Neural cell (in vitro differentiated cells): ENCODE measurements around the gene DAND5. TPM values are rescaled to one million over a fixed set of nuclear protein-coding genes. Genes with fewer than 3 reads are reported as not detected.

Experiments used
- H2AFZ ChIP-seq: fragments of 200-600, 300-800 bp; sonication (generic), shearing (Covaris generic); 2 replicates; pipeline ENCODE4 v1.6.0; 2014; ENCODE audit warnings: low read depth, mild to moderate bottlenecking, antibody characterized with exemption, low read length, moderate library complexity
- H3F3A ChIP-seq: fragments of 200-600 bp; shearing (Covaris generic); 2 replicates; pipeline ENCODE4 v1.6.1; 2016; ENCODE audit warnings: mild to moderate bottlenecking, moderate library complexity, mixed read lengths, antibody characterized with exemption, low read length; ENCODE audit not compliant: insufficient read depth, poor library complexity, severe bottlenecking
- H3K27ac ChIP-seq: fragments of 200-600, 300-800 bp; sonication (generic), shearing (Covaris generic); 2 replicates; pipeline ENCODE4 v1.5.1; 2014; ENCODE audit warnings: mild to moderate bottlenecking, low read length, moderate library complexity
- H3K27me3 ChIP-seq: fragments of 300-800, 200-600 bp; sonication (generic), shearing (Covaris generic); 2 replicates; pipeline ENCODE4 v1.6.0; 2014; ENCODE audit warnings: mild to moderate bottlenecking, low read depth, low read length, moderate library complexity; ENCODE audit not compliant: insufficient read depth
- H3K36me3 ChIP-seq: fragments of 300-800, 200-600 bp; sonication (generic), shearing (Covaris generic); 2 replicates; pipeline ENCODE4 v1.5.1; 2014; ENCODE audit warnings: mild to moderate bottlenecking, antibody characterized with exemption, low read length, moderate library complexity; ENCODE audit not compliant: insufficient read depth
- H3K4me2 ChIP-seq: fragments of 300-800, 200-600 bp; sonication (generic), shearing (Covaris generic); 2 replicates; pipeline ENCODE4 v1.6.0; 2014; ENCODE audit warnings: mild to moderate bottlenecking, low read length
- H3K4me3 ChIP-seq: fragments of 300-800, 200-600 bp; sonication (generic), shearing (Covaris generic); 2 replicates; pipeline ENCODE4 v1.5.1; 2014; ENCODE audit warnings: mild to moderate bottlenecking, low read length, moderate library complexity
- H3K79me2 ChIP-seq: fragments of 200-600 bp; shearing (Covaris generic); replicated peaks from 2 replicates; pipeline ENCODE4 v1.6.0; 2014; ENCODE audit warnings: mild to moderate bottlenecking, low read length, moderate library complexity; ENCODE audit not compliant: insufficient read depth
- H3K9ac ChIP-seq: fragments of 300-800, 200-600 bp; sonication (generic), shearing (Covaris generic); 2 replicates; pipeline ENCODE4 v1.6.1; 2016; ENCODE audit warnings: mild to moderate bottlenecking, low read length, mixed read lengths
- H3K9me2 ChIP-seq: fragments of 200-600 bp; shearing (Covaris generic); 2 replicates; pipeline ENCODE4 v1.6.1; 2016; ENCODE audit warnings: mild to moderate bottlenecking, low read length, mixed read lengths; ENCODE audit not compliant: insufficient read depth
- H3K9me3 ChIP-seq: fragments of 200-600, 300-800 bp; sonication (generic), shearing (Covaris generic); 2 replicates; pipeline ENCODE4 v1.6.1; 2016; ENCODE audit warnings: mild to moderate bottlenecking, mixed run types, low read length, moderate library complexity, mixed read lengths
- H4K20me1 ChIP-seq: fragments of 200-600 bp; shearing (Covaris generic); 2 replicates; pipeline ENCODE4 v1.6.1; 2016; ENCODE audit warnings: mild to moderate bottlenecking, mixed run types; ENCODE audit not compliant: insufficient read depth
- CTCF ChIP-seq: fragments of 450-650 bp; IDR thresholded peaks from 2 replicates; pipeline ENCODE4 v1.5.1; 2014; ENCODE audit warnings: antibody characterized with exemption, mild to moderate bottlenecking, moderate library complexity; ENCODE audit not compliant: poor library complexity, severe bottlenecking
- EP300 ChIP-seq: fragments of 450-650 bp; conservative IDR thresholded peaks from 2 replicates; pipeline ENCODE4 v1.6.1; 2014; ENCODE audit warnings: antibody characterized with exemption, mild to moderate bottlenecking, moderate library complexity; ENCODE audit not compliant: poor library complexity, severe bottlenecking
- EZH2 ChIP-seq: fragments of 200-600, 300-800 bp; shearing (Covaris generic), sonication (generic); IDR thresholded peaks from 2 replicates; pipeline ENCODE4 v1.6.1; 2014; ENCODE audit warnings: antibody characterized with exemption, low read length, borderline replicate concordance, mild to moderate bottlenecking; ENCODE audit not compliant: insufficient read depth, poor library complexity, severe bottlenecking
- POLR2AphosphoS5 ChIP-seq: IDR thresholded peaks from 2 replicates; pipeline ENCODE4 v1.6.1; 2012
- RAD21 ChIP-seq: fragments of 450-650 bp; conservative IDR thresholded peaks from 2 replicates; pipeline ENCODE4 v1.6.1; 2014; ENCODE audit warnings: antibody characterized with exemption, mild to moderate bottlenecking, moderate library complexity
- SMC3 ChIP-seq: fragments of 450-650 bp; conservative IDR thresholded peaks from 2 replicates; pipeline ENCODE4 v1.6.1; 2014; ENCODE audit warnings: antibody characterized with exemption, mild to moderate bottlenecking, moderate library complexity; ENCODE audit not compliant: poor library complexity
- TAF1 ChIP-seq: IDR thresholded peaks from 2 replicates; pipeline ENCODE4 v1.6.1; 2012; ENCODE audit warnings: low read depth
- polyA plus RNA-seq: library from polyadenylated mRNA; depleted of rRNA; stranded (reverse); fragments of >200 nt; gene quantifications from 2 replicates; pipeline ENCODE4 v1.2.3, GENCODE V29; 2014
- TF ChIP-seq, protein P1 (sequence below): IDR thresholded peaks from 2 replicates; pipeline ENCODE4 v1.6.1; 2012; ENCODE audit warnings: borderline replicate concordance

Gene DAND5
- polyA plus RNA-seq, 1 donor from 2014 or later, result not detected

DNA sequence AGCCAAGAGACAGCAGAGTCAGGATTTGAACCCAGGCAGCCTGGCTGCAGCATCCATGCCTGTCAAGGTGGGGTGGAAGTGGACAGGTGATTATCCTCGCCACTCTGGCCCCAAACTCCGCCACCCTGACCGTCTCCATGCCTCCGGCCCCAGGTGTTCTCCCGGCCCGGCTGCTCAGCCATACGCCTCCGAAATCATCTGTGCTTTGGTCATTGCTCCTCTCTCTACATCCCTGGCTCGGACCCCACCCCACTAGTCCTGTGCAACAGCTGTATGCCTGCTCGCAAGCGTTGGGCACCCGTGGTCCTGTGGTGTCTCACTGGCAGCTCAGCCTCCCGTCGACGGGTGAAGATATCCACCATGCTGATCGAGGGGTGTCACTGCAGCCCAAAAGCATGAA lies 3.9 kb downstream of the DAND5 start:
- Histone ChIP-seq H4K20me1 (no peaks in the 10 kb centered on the region), H3K36me3 (no peaks in the 10 kb centered on the region), H3F3A (no peaks in the 10 kb centered on the region), H3K79me2 (no peaks in the 10 kb centered on the region), H3K9ac (no peak overlapping the region), H3K27ac (no peak overlapping the region), H3K9me3 (no peaks in the 10 kb centered on the region), H3K4me2 (no peak overlapping the region), H2AFZ (no peak overlapping the region), H3K4me3 (no peak overlapping the region), H3K27me3 (no peaks in the 10 kb centered on the region), H3K9me2 (no peaks in the 10 kb centered on the region)
- TF ChIP-seq POLR2AphosphoS5 (no peak), TAF1 (no peak), EZH2 (no peak), CTCF (no peak), EP300 (no peak), SMC3 (no peak), RAD21 (no peak)
- TF ChIP-seq, protein P1, sequence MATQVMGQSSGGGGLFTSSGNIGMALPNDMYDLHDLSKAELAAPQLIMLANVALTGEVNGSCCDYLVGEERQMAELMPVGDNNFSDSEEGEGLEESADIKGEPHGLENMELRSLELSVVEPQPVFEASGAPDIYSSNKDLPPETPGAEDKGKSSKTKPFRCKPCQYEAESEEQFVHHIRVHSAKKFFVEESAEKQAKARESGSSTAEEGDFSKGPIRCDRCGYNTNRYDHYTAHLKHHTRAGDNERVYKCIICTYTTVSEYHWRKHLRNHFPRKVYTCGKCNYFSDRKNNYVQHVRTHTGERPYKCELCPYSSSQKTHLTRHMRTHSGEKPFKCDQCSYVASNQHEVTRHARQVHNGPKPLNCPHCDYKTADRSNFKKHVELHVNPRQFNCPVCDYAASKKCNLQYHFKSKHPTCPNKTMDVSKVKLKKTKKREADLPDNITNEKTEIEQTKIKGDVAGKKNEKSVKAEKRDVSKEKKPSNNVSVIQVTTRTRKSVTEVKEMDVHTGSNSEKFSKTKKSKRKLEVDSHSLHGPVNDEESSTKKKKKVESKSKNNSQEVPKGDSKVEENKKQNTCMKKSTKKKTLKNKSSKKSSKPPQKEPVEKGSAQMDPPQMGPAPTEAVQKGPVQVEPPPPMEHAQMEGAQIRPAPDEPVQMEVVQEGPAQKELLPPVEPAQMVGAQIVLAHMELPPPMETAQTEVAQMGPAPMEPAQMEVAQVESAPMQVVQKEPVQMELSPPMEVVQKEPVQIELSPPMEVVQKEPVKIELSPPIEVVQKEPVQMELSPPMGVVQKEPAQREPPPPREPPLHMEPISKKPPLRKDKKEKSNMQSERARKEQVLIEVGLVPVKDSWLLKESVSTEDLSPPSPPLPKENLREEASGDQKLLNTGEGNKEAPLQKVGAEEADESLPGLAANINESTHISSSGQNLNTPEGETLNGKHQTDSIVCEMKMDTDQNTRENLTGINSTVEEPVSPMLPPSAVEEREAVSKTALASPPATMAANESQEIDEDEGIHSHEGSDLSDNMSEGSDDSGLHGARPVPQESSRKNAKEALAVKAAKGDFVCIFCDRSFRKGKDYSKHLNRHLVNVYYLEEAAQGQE, result no peak

DNA sequence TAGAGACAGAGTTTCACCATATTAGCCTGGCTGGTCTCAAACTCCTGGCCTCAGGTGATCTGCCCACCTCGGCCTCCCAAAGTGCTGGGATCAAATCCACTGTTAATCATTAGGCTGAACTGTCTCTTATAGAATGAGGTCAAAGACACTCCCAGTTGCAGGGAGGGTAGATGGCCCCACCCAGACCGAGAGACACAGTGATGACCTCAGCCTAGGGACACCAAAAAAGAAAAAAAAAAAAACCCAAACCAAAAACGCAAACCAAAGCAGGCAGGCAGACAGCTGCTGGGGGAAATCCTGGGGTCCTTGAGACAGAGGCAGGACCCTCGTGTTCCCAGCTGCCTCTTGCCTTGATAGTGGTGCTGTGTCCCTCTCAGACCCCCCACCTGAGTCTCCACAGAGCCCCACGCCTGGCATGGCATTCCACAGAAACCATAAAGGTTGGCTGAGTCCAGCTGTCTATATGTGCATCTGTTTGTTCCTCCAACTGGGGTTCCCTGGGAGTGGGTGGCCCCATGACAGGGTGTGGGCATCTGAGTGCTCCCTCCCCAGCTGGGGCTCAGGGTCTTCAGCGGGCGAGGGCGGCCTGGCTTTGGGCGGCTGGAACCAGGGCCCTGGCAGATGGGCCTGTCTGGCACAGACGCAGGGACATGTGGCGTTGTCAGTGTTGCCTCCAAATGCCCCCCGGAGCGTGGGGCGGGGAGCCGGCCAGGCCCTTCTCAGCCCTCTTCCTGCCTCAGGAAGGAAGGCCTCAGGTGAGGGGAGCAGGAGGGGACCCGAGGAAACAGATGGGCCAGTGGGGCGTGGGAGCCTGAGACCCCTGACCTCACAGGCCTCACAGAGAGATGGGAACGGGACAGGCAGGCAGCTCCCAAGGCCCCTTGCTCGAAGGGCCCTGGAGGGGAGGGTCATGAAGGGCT lies 5.2 kb downstream of the DAND5 start:
- H3K9me2 ChIP-seq, result no peaks in the 10 kb centered on the region
- H3F3A ChIP-seq, result no peaks in the 10 kb centered on the region
- H3K4me2 ChIP-seq, result no peak overlapping the region
- no peak for TF ChIP-seq RAD21
- H3K36me3 ChIP-seq, result no peaks in the 10 kb centered on the region
- H4K20me1 ChIP-seq, result no peaks in the 10 kb centered on the region
- H3K79me2 ChIP-seq, result no peaks in the 10 kb centered on the region
- no peak overlapping the region for H3K27ac ChIP-seq
- no peaks in the 10 kb centered on the region for H3K9me3 ChIP-seq
- H2AFZ ChIP-seq, result no peak overlapping the region
- H3K4me3 ChIP-seq, result no peak overlapping the region
- no peak overlapping the region for H3K9ac ChIP-seq
- H3K27me3 ChIP-seq, result no peaks in the 10 kb centered on the region
